GM19035 (cell line): ENCODE measurements around the gene TCF12.
"Not testable (repeated sequence)": the region's sequence is repeated elsewhere in the genome, so short reads cannot be mapped to it uniquely, and the experiment has no call there.

Experiments used
- ATAC-seq: cut with Tn5 transposase; IDR thresholded peaks from one replicate; pipeline ENCODE4 v1.9.1; 2021; ENCODE audit not compliant: unreplicated experiment

TCF12 gene

GRCh38 chr15:57158997-57159668, 240.7 kb downstream of the TCF12 start:
- ATAC-seq, result no peak

GRCh38 chr15:57159767-57160166, 241.3 kb downstream of the TCF12 start:
- no peak for ATAC-seq

GRCh38 chr15:57160823-57161560, 242.5 kb downstream of the TCF12 start:
- ATAC-seq, result no peak

GRCh38 chr15:57164251-57164650, 245.8 kb downstream of the TCF12 start:
- ATAC-seq, result not testable (repeated sequence)

- no peak for ATAC-seq
Measured at GRCh38 chr15:57165992-57166391, 247.5 kb downstream of the TCF12 start.

GRCh38 chr15:57167821-57168395, 249.5 kb downstream of the TCF12 start:
- no peak for ATAC-seq

- no peak for ATAC-seq
Measured at GRCh38 chr15:57169643-57170042, 251.2 kb downstream of the TCF12 start.

- no peak for ATAC-seq
Measured at GRCh38 chr15:57171426-57171825, 253.0 kb downstream of the TCF12 start.

- no peak for ATAC-seq
Measured at GRCh38 chr15:57172925-57173324, 254.5 kb downstream of the TCF12 start.

GRCh38 chr15:57183041-57183440, 264.6 kb downstream of the TCF12 start:
- ATAC-seq, result no peak

- no peak for ATAC-seq
Measured at GRCh38 chr15:57183614-57184344, 265.3 kb downstream of the TCF12 start.

GRCh38 chr15:57184502-57184901, 266.1 kb downstream of the TCF12 start:
- no peak for ATAC-seq

- no peak for ATAC-seq
Measured at GRCh38 chr15:57185507-57186074, 267.1 kb downstream of the TCF12 start.

- no peak for ATAC-seq
Measured at GRCh38 chr15:57189466-57189865, 271.0 kb downstream of the TCF12 start.

GRCh38 chr15:57190208-57190607, 271.8 kb downstream of the TCF12 start:
- no peak for ATAC-seq

GRCh38 chr15:57193161-57193560, 274.7 kb downstream of the TCF12 start:
- ATAC-seq, result no peak

- no peak for ATAC-seq
Measured at GRCh38 chr15:57195326-57195725, 276.9 kb downstream of the TCF12 start.

GRCh38 chr15:57196865-57197264, 278.4 kb downstream of the TCF12 start:
- ATAC-seq, result no peak

GRCh38 chr15:57198131-57198530, 279.7 kb downstream of the TCF12 start:
- ATAC-seq, result no peak

GRCh38 chr15:57198654-57199291, 280.3 kb downstream of the TCF12 start:
- ATAC-seq, result no peak

- no peak for ATAC-seq
Measured at GRCh38 chr15:57201578-57201977, 283.1 kb downstream of the TCF12 start.
